GM19395 (cell line): ENCODE results near the gene SYT4.

ENCODE experiments used
- ATAC-seq: cut with Tn5 transposase; IDR thresholded peaks from one replicate; pipeline ENCODE4 v1.9.1; 2021; ENCODE audit warnings: mild to moderate bottlenecking, moderate library complexity; ENCODE audit not compliant: unreplicated experiment

Gene SYT4

DNA sequence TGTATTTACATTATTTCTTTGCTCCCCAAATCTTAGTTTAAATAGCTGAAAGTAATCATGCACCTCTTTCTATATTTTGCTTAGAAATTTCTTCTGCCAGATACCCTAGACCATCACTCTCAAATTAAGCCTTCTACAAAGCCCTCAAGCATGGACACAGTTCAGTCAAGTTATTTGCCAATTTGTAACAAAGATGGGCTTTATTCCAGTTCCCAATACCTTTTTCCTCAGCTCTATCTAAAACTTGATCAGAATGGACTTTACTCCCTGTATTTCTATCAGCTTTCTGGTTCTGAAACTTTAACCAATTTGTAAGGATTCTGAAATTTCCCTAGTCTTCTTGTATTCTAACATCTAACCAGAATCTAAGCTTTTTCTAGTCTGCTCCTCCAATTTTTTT is 56.6 kb downstream of the SYT4 start:
- ATAC-seq, result no peak
